Activated CD4-positive, alpha-beta T cell treated with anti-CD3 and anti-CD28 coated beads, Interleukin-2, amount 50 U/mL, for 4 hours (primary cell): ENCODE data around the gene STPG4.

Experiments used
- DNase-seq, 2 experiments: peaks; one replicate each; pipeline ENCODE4 v3.0.0-alpha.2; 2020

The STPG4 gene

GRCh38 chr2:47086054-47086471 lies 69.0 kb downstream of the STPG4 start:
- DNase-seq = no peak

- DNase-seq = no peak
Measured at GRCh38 chr2:47083886-47084687, 71.0 kb downstream of the STPG4 start.

- no peak for DNase-seq
Measured at GRCh38 chr2:47083485-47083884, 71.6 kb downstream of the STPG4 start.

GRCh38 chr2:47083005-47083404 lies 72.1 kb downstream of the STPG4 start:
- DNase-seq = no peak

- DNase-seq = no peak
Measured at GRCh38 chr2:47080888-47081301, 74.2 kb downstream of the STPG4 start.

GRCh38 chr2:47079515-47080412 lies 75.3 kb downstream of the STPG4 start:
- DNase-seq = no peak

- DNase-seq = no peak
Measured at GRCh38 chr2:47078541-47079482, 76.3 kb downstream of the STPG4 start.

GRCh38 chr2:47077442-47078117 lies 77.5 kb downstream of the STPG4 start:
- DNase-seq = no peak

- no peak for DNase-seq
Measured at GRCh38 chr2:47076586-47077441, 78.3 kb downstream of the STPG4 start.

GRCh38 chr2:47076126-47076506 lies 79.0 kb downstream of the STPG4 start:
- no peak for DNase-seq

- DNase-seq = no peak
Measured at GRCh38 chr2:47075361-47076125, 79.6 kb downstream of the STPG4 start.

- no peak for DNase-seq
Measured at GRCh38 chr2:47074691-47075090, 80.4 kb downstream of the STPG4 start.

GRCh38 chr2:47073641-47074040 lies 81.5 kb downstream of the STPG4 start:
- DNase-seq = no peak

- no peak for DNase-seq
Measured at GRCh38 chr2:47073217-47073616, 81.9 kb downstream of the STPG4 start.

GRCh38 chr2:47072728-47073191 lies 82.3 kb downstream of the STPG4 start:
- no peak for DNase-seq

GRCh38 chr2:47072018-47072691 lies 83.0 kb downstream of the STPG4 start:
- no peak for DNase-seq

- no peak for DNase-seq
Measured at GRCh38 chr2:47070920-47071824, 83.9 kb downstream of the STPG4 start.

GRCh38 chr2:47070155-47070919 lies 84.8 kb downstream of the STPG4 start:
- DNase-seq = no peak
